ENCODE measurements around the gene TBPL1.

DNA sequence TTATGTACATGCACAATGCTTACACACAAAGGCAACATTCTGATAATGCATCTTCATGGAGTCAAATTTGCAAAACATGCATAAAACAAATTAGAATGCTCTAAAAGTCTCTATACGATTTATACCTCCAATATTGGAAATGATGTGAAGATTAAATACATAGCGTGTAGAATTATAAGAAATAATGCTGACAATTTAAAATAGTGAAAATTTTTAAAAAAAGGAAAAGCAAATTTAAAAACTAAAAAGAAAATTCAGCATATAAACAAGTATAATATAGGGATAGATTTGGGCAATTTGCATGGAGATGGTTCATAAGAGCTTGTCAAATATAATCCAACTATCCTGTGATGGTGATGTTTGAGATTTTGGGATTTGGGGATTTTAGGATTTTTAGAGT, 49.2 kb upstream of the TBPL1 start:
- TF ChIP-seq, protein P1, sequence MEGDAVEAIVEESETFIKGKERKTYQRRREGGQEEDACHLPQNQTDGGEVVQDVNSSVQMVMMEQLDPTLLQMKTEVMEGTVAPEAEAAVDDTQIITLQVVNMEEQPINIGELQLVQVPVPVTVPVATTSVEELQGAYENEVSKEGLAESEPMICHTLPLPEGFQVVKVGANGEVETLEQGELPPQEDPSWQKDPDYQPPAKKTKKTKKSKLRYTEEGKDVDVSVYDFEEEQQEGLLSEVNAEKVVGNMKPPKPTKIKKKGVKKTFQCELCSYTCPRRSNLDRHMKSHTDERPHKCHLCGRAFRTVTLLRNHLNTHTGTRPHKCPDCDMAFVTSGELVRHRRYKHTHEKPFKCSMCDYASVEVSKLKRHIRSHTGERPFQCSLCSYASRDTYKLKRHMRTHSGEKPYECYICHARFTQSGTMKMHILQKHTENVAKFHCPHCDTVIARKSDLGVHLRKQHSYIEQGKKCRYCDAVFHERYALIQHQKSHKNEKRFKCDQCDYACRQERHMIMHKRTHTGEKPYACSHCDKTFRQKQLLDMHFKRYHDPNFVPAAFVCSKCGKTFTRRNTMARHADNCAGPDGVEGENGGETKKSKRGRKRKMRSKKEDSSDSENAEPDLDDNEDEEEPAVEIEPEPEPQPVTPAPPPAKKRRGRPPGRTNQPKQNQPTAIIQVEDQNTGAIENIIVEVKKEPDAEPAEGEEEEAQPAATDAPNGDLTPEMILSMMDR (IDR thresholded peaks at IDR 0.05 in 4 of 5, conservative IDR thresholded peaks at IDR 0.05 in 1 of 5), result no peak
- no peak for TF ChIP-seq POLR2A (IDR thresholded peaks at IDR 0.05)

All from gastrocnemius medialis (tissue), 4 donors.